Measurements from ENCODE around the gene KRTAP20-4.

DNA sequence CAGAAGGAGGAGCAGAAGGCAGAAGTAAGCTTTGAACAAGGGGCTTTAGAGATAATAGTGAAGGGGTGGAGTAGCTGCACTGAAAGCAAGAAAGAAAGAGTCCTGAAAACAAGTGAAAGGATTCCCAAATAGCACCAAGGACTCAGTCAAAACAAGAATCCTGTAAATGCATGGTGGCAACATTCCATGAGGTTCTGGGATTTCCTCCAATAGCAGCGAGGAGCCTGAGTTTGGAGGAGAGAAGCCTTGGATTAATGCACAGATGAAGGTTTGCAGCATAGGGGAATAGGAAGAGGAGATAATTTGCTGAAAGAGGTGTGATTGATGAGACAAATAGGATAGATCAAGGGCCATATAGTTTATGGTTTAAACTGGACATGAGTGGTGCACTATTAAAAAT, 41.1 kb upstream of the KRTAP20-4 start:
- TF ChIP-seq POLR2AphosphoS5 (IDR thresholded peaks at IDR 0.05; ENCODE audit: borderline replicate concordance, low read depth, low read length) = no peak
- no peak for TF ChIP-seq EZH2 (IDR thresholded peaks at IDR 0.05)
